A673 (cell line): Measurements from ENCODE around the gene PAPSS1. TPM values are rescaled to one million over a fixed set of nuclear protein-coding genes. Genes with fewer than 3 reads are reported as not detected.

Experiments used
- BruUV-seq: library from RNA; stranded (reverse); fragments of 400-500 nt; replicated peaks from 2 replicates; lab custom pipeline; 2021; lab: Mats Ljungman, UMichigan
- CTCF ChIA-PET: fragments of 300-600 bp; sonication (Branson Sonifier 250); formaldehyde crosslinking; loops from one replicate; lab custom pipeline; 2022; ENCODE audit warnings: antibody characterized with exemption; lab: Charles Lee
- POLR2A ChIA-PET: fragments of 300-600 bp; sonication (Branson Sonifier 250); formaldehyde crosslinking; loops from one replicate; lab custom pipeline; 2022; ENCODE audit warnings: antibody characterized with exemption; ENCODE audit not compliant: low non-redundant PET; lab: Charles Lee
- DNase-seq: peaks from one replicate; pipeline ENCODE4 v3.0.0-alpha.2; 2015; ENCODE audit warnings: low spot score
- H3K27ac ChIP-seq: fragments of 200-600 bp; sonication (generic); 2 replicates; pipeline ENCODE4 v1.5.1; 2016; ENCODE audit warnings: mixed run types, low read depth, mild to moderate bottlenecking, mixed read lengths, antibody characterized with exemption, low read length; ENCODE audit not compliant: poor library complexity, severe bottlenecking
- H3K27me3 ChIP-seq: fragments of 200-600 bp; sonication (generic); replicated peaks from 2 replicates; pipeline ENCODE4 v1.6.1; 2017; ENCODE audit warnings: mixed run types, low read depth, mild to moderate bottlenecking, mixed read lengths, antibody characterized with exemption, low read length; ENCODE audit not compliant: insufficient read depth, poor library complexity
- H3K36me3 ChIP-seq: fragments of 200-600 bp; sonication (generic); 2 replicates; pipeline ENCODE4 v1.6.1; 2016; ENCODE audit warnings: mixed run types, mild to moderate bottlenecking, mixed read lengths, antibody characterized with exemption, low read length; ENCODE audit not compliant: insufficient read depth, poor library complexity, severe bottlenecking
- H3K4me1 ChIP-seq: fragments of 200-600 bp; sonication (generic); 2 replicates; pipeline ENCODE4 v1.6.1; 2017; ENCODE audit warnings: mixed run types, mild to moderate bottlenecking, mixed read lengths, antibody characterized with exemption, low read length; ENCODE audit not compliant: insufficient read depth, poor library complexity, severe bottlenecking
- H3K4me3 ChIP-seq: fragments of 200-600 bp; sonication (generic); 2 replicates; pipeline ENCODE4 v1.5.1; 2016; ENCODE audit warnings: low read depth, mixed run types, mild to moderate bottlenecking, mixed read lengths, low read length; ENCODE audit not compliant: poor library complexity, severe bottlenecking
- H3K9me3 ChIP-seq: fragments of 200-600 bp; sonication (generic); 2 replicates; pipeline ENCODE4 v1.6.1; 2016; ENCODE audit warnings: mixed run types, low read depth, mild to moderate bottlenecking, mixed read lengths, antibody characterized with exemption, low read length; ENCODE audit not compliant: poor library complexity, severe bottlenecking
- CTCF ChIP-seq: fragments of 300-800, 200-600 bp; sonication (generic); conservative IDR thresholded peaks from 2 replicates; pipeline ENCODE4 v1.5.1; 2017; ENCODE audit warnings: low read depth, mild to moderate bottlenecking, antibody characterized with exemption, low read length, moderate library complexity, mixed read lengths
- EZH2 ChIP-seq: fragments of 200-600 bp; sonication (generic); IDR thresholded peaks from 2 replicates; pipeline ENCODE4 v1.6.1; 2017; ENCODE audit warnings: borderline replicate concordance, low read depth, mild to moderate bottlenecking, mixed read lengths, antibody characterized with exemption, low read length; ENCODE audit not compliant: poor library complexity, severe bottlenecking
- intact Hi-C: fragments of 100-400 bp; cut with micrococcal nuclease; formaldehyde crosslinking; loops from one replicate; pipeline ENCODE4 v1.10.0; 2022; ENCODE audit not compliant: unreplicated experiment
- total RNA-seq: library from RNA; stranded (reverse); gene quantifications from 2 replicates; pipeline ENCODE4 v1.2.3, GENCODE V29; 2021

The PAPSS1 gene
- total RNA-seq, 1 experiment from 2014 or later = 150 TPM

- no peaks in the 10 kb centered on the region for H3K27me3 ChIP-seq
- CTCF ChIA-PET = no interaction called here
- peaks cover 7% of the 10 kb centered on the region for H3K9me3 ChIP-seq
- H3K27ac ChIP-seq = no peak overlapping the region
- TF ChIP-seq EZH2 (no peak), CTCF (no peak)
- BruUV-seq = no TSS peak
- POLR2A ChIA-PET = no interaction called here
- H3K4me3 ChIP-seq = no peak overlapping the region
- peaks cover 10% of the 10 kb centered on the region for H3K4me1 ChIP-seq
- peaks cover 4% of the 10 kb centered on the region for H3K36me3 ChIP-seq
- intact Hi-C loops = no loop called here
- no peak for DNase-seq
Measured at GRCh38 chr4:107624024-107624423, 96.0 kb downstream of the PAPSS1 start.

- no peak for DNase-seq
- no peak for TF ChIP-seq EZH2
- TF ChIP-seq CTCF = no peak
- no TSS peak for BruUV-seq
- CTCF ChIA-PET = no interaction called here
- Histone ChIP-seq H3K27me3 (no peaks in the 10 kb centered on the region), H3K4me1 (peaks cover 18% of the 10 kb centered on the region), H3K27ac (no peak overlapping the region), H3K36me3 (peaks cover 4% of the 10 kb centered on the region), H3K9me3 (peaks cover 7% of the 10 kb centered on the region), H3K4me3 (no peak overlapping the region)
- POLR2A ChIA-PET = no interaction called here
- intact Hi-C loops = no loop called here
Measured at GRCh38 chr4:107622006-107622405, 98.0 kb downstream of the PAPSS1 start.

GRCh38 chr4:107619731-107620130, 100.3 kb downstream of the PAPSS1 start:
- CTCF ChIA-PET = no interaction called here
- Histone ChIP-seq H3K27ac (no peak overlapping the region), H3K4me3 (no peak overlapping the region), H3K36me3 (peaks cover 13% of the 10 kb centered on the region), H3K27me3 (no peaks in the 10 kb centered on the region), H3K9me3 (peaks cover 7% of the 10 kb centered on the region), H3K4me1 (peaks cover 18% of the 10 kb centered on the region)
- no peak for TF ChIP-seq EZH2
- TF ChIP-seq CTCF = no peak
- POLR2A ChIA-PET = no interaction called here
- no peak for DNase-seq
- no TSS peak for BruUV-seq
- intact Hi-C loops = no loop called here
